ENCODE results near the gene MAP3K5.
"Not testable (repeated sequence)": the region's sequence is repeated elsewhere in the genome, so short reads cannot be mapped to it uniquely, and the experiment has no call there.

The MAP3K5 gene

GRCh38 chr6:136772685-136773472 is 19.4 kb downstream of the MAP3K5 start:
- DNase-seq: no peak

DNA sequence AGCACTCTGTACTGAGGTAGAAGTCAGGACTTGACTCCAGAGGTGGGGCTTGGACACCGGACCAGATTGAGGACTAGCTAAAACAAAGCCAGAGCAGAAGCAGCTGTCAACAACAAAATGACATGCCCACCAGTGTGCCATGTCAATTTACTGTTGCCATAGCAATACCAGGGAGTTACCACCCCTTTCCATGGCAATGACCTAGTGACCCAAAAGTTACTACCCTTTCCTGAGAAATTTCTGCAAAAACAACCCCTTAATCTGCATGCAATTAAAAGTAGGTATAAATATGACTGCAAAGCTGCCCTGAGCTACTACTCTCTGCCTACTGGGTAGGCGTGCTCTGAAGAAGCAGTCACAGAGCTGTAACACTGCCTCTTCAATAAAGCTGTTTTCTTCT is 21.0 kb downstream of the MAP3K5 start:
- DNase-seq: no peak

GRCh38 chr6:136769759-136770158 is 22.5 kb downstream of the MAP3K5 start:
- DNase-seq: no peak

- no peak for DNase-seq
Measured at GRCh38 chr6:136769124-136769523, 23.2 kb downstream of the MAP3K5 start.

DNA sequence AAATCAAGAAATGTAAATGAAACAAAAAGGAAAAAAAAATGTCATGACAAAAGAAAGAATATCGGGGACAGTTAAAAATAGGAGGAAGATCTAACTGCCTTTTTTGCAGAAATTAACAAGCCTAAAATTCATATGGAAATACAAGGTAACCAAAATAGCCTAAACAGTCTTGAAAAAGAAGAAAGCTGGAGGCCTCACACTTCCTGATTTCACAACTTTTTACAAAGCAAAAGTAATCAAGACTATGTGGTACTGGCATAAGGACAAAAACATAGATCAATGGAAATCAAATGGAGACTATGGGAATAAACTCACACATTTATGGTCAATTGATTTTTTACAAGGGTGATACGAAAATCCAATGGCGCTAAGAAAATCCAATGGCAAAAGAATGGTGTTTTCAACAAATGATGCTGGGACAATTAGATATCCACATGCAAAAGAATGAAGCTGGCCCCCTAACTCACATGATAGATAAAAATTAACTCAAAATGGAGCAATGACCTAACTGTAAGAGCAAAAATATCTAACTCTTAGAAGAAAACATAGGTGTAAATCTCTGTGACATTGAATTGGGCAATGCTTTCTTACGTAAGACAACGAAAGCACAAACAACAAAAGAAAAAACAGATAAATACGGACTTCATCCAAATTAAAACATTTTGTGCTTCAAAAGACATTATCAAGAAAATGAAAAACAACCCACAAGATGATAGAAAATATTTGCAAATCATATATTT is 24.5 kb downstream of the MAP3K5 start:
- DNase-seq: no peak

GRCh38 chr6:136767103-136767502 is 25.2 kb downstream of the MAP3K5 start:
- DNase-seq: no peak

DNA sequence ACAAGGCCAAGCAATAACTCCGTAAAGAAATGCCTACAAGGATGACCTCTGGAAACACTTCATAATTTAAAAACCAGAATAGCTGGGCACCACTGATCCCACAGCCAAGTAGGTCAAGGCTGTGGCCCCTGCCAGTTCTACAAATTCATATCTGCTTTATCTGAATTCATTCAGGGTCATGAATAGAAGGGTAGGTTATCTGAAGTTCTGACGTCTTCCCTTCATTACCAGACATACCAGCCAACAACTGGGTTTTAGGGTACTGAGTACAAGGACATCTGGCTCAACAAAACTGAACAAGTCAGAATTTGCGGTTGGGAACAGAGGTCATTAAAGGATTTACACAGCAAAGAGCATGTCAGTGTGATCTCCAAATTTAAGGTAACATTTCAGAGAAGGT is 26.0 kb downstream of the MAP3K5 start:
- DNase-seq: no peak

- DNase-seq: no peak
Measured at GRCh38 chr6:136764517-136764993, 27.7 kb downstream of the MAP3K5 start.

DNA sequence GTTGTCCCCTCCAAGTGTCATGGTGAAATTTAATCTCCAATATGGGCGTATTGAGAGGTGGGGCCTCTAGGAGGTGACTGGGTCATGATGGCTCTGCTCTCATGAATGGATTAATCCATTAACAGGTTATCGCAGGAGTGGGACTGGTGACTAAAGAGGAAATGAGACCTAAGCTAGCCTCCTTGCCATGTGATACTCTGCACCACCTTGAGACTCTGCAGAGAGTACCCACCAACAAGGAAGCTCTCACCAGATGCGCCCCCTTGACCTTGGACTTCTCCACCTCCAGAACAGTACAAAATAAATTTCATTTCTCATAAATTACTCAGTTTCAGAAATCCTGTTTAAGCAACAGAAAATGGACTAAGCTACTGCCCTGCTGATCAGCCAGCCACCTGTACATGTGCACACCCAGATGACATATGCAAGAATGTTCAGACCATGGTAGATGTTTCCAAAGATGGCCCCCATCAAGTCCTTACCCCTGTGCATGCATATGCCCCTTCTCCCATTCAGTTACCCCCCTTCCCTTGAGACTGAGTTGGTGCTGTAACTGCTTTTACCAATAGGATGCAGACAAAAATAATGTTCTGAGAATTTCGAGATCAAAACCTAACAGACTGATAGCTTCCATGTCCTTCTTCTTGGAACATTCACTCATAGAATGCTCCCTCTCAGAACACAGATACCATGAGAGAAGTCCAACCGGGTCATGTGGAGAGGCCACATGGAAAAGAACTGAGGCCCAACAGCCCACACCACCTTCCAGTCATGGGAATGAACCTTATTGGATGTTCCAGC is 28.4 kb downstream of the MAP3K5 start:
- DNase-seq: no peak

DNA sequence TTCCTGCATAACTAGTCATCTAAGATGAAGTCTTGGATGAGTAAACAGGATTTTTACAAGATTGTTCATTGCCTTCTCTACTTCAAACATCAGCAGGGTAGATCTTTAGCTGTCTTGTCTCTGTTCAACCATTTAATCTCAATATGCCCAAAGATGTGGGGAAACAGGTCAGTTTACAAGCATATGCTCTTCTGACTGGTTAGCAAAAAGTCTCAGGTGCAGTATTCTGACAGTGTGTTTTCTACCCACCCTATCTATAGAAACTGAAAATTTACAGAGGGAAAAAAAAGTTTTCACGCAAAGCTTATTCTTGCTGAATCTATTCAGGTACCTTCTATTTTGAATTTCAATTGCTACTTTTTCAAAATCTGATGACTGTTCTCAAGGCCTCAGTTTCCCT is 29.0 kb downstream of the MAP3K5 start:
- no peak for DNase-seq

DNA sequence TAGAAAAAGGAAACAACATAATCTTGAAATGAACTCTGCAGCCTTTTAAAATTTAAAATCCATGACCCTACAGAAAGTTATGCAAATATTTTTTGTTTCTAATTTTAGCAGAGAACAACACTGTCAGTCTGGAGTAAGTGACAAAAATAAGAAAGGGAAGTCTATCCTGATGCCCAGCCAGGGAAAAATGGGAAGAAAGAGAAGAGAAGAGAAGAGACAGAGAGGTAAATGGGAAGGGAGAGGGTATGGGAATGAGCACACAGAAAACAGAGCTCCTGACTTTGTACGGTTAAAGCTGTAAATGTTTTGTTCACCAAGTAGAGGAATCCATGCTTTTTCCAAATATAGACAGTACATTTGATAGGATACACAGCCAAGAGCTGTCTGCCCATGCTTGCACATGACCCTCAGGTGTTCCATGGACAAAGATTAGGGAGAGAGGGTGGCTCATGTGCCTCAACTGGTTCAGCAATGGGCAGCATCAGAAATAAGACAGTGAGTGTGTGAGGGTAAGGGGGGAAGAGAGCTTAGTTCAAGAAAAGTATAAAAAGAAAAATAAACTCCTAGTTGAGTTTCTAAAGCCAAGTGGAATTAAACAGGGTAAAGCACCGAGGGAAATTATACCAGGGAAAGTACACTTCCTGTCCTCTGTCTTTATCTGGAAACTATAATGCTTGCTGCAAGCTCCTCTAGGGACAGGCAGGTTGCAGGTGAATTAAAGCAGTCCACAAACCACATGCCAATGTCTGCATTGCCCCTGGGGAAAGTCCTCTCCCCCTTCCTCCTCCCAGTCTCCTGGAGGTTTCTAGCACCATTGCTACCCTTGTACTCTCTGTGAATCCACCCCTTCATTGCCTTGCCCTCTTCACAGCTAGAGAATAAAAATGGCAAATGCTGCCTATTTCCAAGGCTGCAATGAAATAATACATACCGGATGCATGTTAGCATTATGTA is 30.0 kb downstream of the MAP3K5 start:
- no peak for DNase-seq

DNA sequence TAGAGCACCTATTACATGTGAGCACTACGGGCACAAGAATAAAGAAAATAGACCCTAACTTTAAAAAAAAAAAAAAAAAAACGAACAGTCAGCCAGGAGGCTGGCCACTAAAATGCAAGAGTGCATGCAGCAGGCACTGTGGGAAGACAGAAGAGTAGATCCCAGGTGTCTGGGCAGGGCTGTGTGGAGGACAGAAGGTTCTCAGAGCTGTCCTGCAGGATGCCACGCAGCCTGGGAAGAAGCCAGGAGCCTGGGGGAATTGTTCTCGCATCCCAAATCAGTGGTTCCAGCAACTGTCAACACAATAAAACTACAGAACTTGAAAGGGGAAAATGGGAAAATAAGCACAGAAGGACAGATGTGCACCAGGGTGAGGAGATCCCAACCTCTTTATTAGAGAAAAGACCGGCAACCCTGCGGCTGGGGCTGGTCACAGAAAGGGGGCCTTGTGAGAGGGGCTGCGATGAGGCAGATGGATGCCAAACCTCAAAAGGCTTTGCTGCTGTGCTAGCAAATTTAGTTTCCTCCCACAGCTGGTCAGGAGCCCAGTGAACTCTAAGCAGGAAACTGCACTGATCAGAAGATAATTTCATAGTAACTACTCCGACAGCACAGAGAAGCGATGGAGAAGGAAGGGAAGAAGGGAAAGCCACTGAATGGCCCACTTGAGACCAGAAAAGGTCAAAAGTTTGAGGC is 30.9 kb downstream of the MAP3K5 start:
- no peak for DNase-seq

GRCh38 chr6:136760781-136761180 is 31.5 kb downstream of the MAP3K5 start:
- not testable (repeated sequence) for DNase-seq

- DNase-seq: no peak
Measured at GRCh38 chr6:136757150-136757549, 35.1 kb downstream of the MAP3K5 start.

- DNase-seq: no peak
Measured at GRCh38 chr6:136754820-136755219, 37.5 kb downstream of the MAP3K5 start.

- no peak for DNase-seq
Measured at GRCh38 chr6:136753624-136754023, 38.7 kb downstream of the MAP3K5 start.

DNA sequence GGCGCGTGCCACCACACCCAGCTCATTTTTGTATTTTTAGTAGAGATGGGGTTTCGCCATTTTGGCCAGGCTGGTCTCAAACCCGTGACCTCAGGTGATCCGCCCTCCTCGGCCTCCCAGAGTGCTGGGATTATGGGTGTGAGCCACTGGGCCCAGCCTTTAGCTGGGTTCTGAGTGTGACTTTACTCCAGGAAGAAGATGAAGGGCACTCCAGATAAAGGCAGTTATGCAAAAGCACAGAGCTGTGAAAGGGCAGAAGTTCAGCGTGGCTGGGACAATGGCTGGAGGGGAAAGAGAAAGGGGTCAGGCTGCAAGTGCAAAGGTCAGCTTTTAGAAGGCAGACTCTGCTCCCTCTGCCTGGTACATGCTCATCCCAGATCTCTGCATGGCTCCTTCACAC is 39.7 kb downstream of the MAP3K5 start:
- DNase-seq: no peak

DNA sequence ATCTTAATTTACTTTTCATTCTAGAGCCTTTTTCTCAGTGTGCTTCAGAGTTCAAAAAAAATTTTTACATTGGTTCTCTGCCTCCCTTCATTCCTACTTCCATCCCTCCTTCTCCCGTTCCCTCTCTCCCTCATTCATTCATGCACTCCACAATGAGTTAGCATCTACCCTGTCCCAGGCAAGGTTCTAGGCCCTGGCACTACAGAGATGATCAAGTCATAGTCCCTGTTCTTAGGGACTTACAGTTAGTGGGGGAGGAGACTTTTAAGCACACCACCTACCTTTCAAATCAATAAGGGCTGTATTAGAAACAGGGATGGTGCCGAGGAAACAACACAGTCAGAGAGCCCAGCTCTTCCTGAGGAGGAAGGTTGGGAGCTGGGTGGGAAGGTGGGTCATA is 40.3 kb downstream of the MAP3K5 start:
- DNase-seq: no peak

GRCh38 chr6:136751522-136751956 is 40.7 kb downstream of the MAP3K5 start:
- no peak for DNase-seq

- no peak for DNase-seq
Measured at GRCh38 chr6:136750696-136751521, 41.4 kb downstream of the MAP3K5 start.
